GM20000 (cell line): ENCODE measurements around the gene LIME1.

ENCODE experiments used
- DNase-seq: peaks from one replicate; pipeline ENCODE4 v3.0.0; 2012; ENCODE audit warnings: low spot score
- CTCF ChIP-seq: IDR thresholded peaks from 2 replicates; pipeline ENCODE4 v1.5.1; 2012; ENCODE audit warnings: mild to moderate bottlenecking, control low read depth; ENCODE audit errors: extremely low read depth, missing control alignments

Gene LIME1

GRCh38 chr20:63785691-63786131 lies 49.2 kb downstream of the LIME1 start:
- TF ChIP-seq CTCF: no peak

GRCh38 chr20:63787302-63787701 lies 50.8 kb downstream of the LIME1 start:
- no peak for TF ChIP-seq CTCF
- no peak for DNase-seq

More at GRCh38 chr20:63785691-63786131, 49.2 kb downstream of the LIME1 start:
- DNase-seq: no peak

GRCh38 chr20:63787749-63788148 lies 51.3 kb downstream of the LIME1 start:
- no peak for TF ChIP-seq CTCF
- DNase-seq: no peak
